ENCODE data around the gene COMMD4.
"Not testable (repeated sequence)": the region's sequence is repeated elsewhere in the genome, so short reads cannot be mapped to it uniquely, and the experiment has no call there.

COMMD4 gene

GRCh38 chr15:75339531-75340240, 3.8 kb downstream of the COMMD4 start:
- no peak for DNase-seq (ENCODE audit: low spot score)
- TF ChIP-seq CTCF (IDR thresholded peaks at IDR 0.05) = no peak
- Histone ChIP-seq H3K4me3 (no peak overlapping the region), H3K27ac (no peak overlapping the region)

- no peak for TF ChIP-seq CTCF (IDR thresholded peaks at IDR 0.05)
- no peak for DNase-seq (ENCODE audit: low spot score)
- no peak overlapping the region for H3K4me3 ChIP-seq
- H3K27ac ChIP-seq = no peak overlapping the region
Observed at GRCh38 chr15:75342221-75342620, 6.4 kb downstream of the COMMD4 start.

GRCh38 chr15:75343953-75344352, 8.1 kb downstream of the COMMD4 start:
- H3K4me3 ChIP-seq; H3K27ac ChIP-seq; DNase-seq (ENCODE audit: low spot score): not testable (repeated sequence)

DNA sequence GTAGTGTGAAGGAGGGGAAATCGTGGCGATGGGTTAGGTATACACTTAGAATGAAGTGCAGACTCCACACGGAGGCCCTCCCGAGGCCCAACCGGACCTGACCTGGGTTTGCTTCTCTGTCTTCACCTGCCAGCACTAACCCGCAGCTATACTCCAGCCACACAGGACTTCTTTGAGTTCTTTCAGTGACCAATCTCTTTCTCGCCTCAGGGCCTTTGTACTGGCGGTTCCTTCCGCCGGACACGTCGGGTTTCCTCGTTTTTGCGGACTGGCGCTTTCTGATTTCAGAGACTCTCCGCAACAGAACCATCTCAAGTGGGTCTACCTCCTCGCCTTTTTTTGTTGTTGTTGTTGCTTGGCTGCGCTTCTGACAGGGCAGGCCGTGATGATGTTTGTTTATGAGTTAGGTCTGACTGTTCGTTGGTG, 10.9 kb downstream of the COMMD4 start, which contains the start of gene NEIL1:
TSS of gene NEIL1 (plus strand) at position 244 of the 426 bp plus-strand sequence. CDS start 1,867 bp downstream, outside the sequence.
- H3K27ac ChIP-seq = peak within 1 kb of the TSS; percentile 37 to 76
- no peak for DNase-seq (ENCODE audit: low spot score)
- no peak for TF ChIP-seq CTCF (IDR thresholded peaks at IDR 0.05)
- peak within 1 kb of the TSS; percentile 94 for H3K4me3 ChIP-seq

DNA sequence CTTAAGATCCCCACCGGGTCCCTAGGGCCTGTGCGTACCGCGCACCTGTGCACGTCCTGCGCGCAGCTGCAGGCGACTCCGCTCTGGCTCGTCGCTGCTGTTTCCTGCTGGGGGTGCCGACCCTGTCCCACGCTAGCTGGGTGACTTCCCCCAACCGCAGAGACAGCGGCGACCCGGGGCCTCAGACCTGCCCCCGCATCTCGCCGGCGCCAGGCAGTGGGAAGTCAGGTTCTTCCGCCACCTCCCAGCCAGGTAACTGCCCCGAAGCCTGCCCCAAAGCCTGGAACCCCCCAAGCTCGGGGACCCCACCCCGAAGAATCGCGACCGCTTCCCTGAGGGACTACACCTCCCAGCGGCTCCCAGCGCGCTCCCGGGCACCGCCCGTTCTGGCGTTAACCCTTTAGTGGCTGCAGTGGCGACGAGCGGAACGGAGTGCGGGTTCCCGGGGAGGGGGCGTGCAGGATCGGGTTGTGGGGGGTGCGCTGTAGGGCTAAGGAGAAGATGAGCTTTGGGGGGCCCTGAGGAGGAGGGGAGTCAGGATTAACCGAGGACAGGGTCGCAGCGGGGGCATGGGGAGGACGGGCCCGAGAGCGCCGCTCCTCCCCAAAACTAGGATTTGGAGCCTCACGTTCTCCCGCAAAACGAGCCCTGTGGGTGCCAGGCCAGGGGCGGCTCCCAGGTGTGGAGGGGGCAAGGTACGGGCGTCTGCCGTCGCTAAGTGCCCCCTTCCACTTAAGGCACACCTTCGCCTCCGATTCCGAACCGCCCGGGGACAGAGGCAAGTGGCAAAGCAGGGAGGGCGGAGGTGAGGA, 11.6 kb downstream of the COMMD4 start:
- no peak for DNase-seq (ENCODE audit: low spot score)
- Histone ChIP-seq H3K27ac (peak overlapping the region; percentile 37 to 76), H3K4me3 (peak overlapping the region; percentile 94)
- no peak for TF ChIP-seq CTCF (IDR thresholded peaks at IDR 0.05)

GRCh38 chr15:75348034-75348561, 12.2 kb downstream of the COMMD4 start:
- H3K27ac ChIP-seq = peak overlapping the region; percentile 37 to 76
- DNase-seq (ENCODE audit: low spot score) = no peak
- no peak for TF ChIP-seq CTCF (IDR thresholded peaks at IDR 0.05)
- peak overlapping the region; percentile 94 for H3K4me3 ChIP-seq

GRCh38 chr15:75348562-75349350, 12.9 kb downstream of the COMMD4 start:
- peak overlapping the region; percentile 94 for H3K4me3 ChIP-seq
- TF ChIP-seq CTCF (IDR thresholded peaks at IDR 0.05) = no peak
- DNase-seq (ENCODE audit: low spot score) = no peak
- peak overlapping the region; percentile 37 to 76 for H3K27ac ChIP-seq

GRCh38 chr15:75349351-75349669, 13.4 kb downstream of the COMMD4 start:
- not testable (repeated sequence) for H3K4me3 ChIP-seq; DNase-seq (ENCODE audit: low spot score); H3K27ac ChIP-seq
